ENCODE data around the gene SFXN2. TPM values are rescaled to one million over a fixed set of nuclear protein-coding genes. Genes with fewer than 3 reads are reported as not detected.

Gene SFXN2
- total RNA-seq, 1 experiment from 2014 or later: 10.2 TPM

- Histone ChIP-seq H4K20me1 (ENCODE audit: insufficient read depth, low read depth, low read length) (no peaks in the 10 kb centered on the region), H3K9ac (ENCODE audit: low read length) (no peak overlapping the region), H3K4me1 (ENCODE audit: low read length) (peaks cover 15% of the 10 kb centered on the region), H2AFZ (ENCODE audit: low read length) (peak overlapping the region; percentile 57; the same call in 1 of the 2 replicates), H3K36me3 (ENCODE audit: insufficient read depth, low read length) (peaks cover 3% of the 10 kb centered on the region; the same call in 1 of the 2 replicates), H3K9me2 (replicated peaks; ENCODE audit: insufficient read depth, low read length) (no peaks in the 10 kb centered on the region), H3K4me2 (ENCODE audit: low read depth, low read length, poor library complexity, severe bottlenecking) (peak overlapping the region; percentile 26), H3K9me3 (ENCODE audit: low read length) (no peaks in the 10 kb centered on the region), H3K27me3 (ENCODE audit: low read length) (no peaks in the 10 kb centered on the region), H3K27ac (ENCODE audit: low read length) (no peak overlapping the region), H3K4me3 (ENCODE audit: low read length) (no peak overlapping the region), H3K79me2 (ENCODE audit: low read length) (peaks cover 40% of the 10 kb centered on the region)
- no peak for DNase-seq
Measured at GRCh38 chr10:102743078-102743587, 28.7 kb downstream of the SFXN2 start.

- Histone ChIP-seq H2AFZ (ENCODE audit: low read length) (peak within 1 kb of the TSS; percentile 57; the same call in 1 of the 2 replicates), H3K79me2 (ENCODE audit: low read length) (peaks cover 46% of the 10 kb centered on the region), H3K27ac (ENCODE audit: low read length) (peak within 1 kb of the TSS; percentile 40), H3K9me2 (replicated peaks; ENCODE audit: insufficient read depth, low read length) (no peaks in the 10 kb centered on the region), H3K36me3 (ENCODE audit: insufficient read depth, low read length) (peaks cover 2% of the 10 kb centered on the region; the same call in 1 of the 2 replicates), H3K4me3 (ENCODE audit: low read length) (peak within 1 kb of the TSS; percentile 88), H4K20me1 (ENCODE audit: insufficient read depth, low read depth, low read length) (no peaks in the 10 kb centered on the region), H3K4me1 (ENCODE audit: low read length) (peaks cover 15% of the 10 kb centered on the region), H3K9me3 (ENCODE audit: low read length) (no peaks in the 10 kb centered on the region), H3K27me3 (ENCODE audit: low read length) (no peaks in the 10 kb centered on the region), H3K9ac (ENCODE audit: low read length) (peak within 1 kb of the TSS; percentile 88), H3K4me2 (ENCODE audit: low read depth, low read length, poor library complexity, severe bottlenecking) (peak within 1 kb of the TSS; percentile 73)
- DNase-seq: peak; percentile 99
Measured at GRCh38 chr10:102743588-102744373, 29.3 kb downstream of the SFXN2 start, which contains the start of gene WBP1L. WBP1L (plus strand) TSS chr10:102743948; CDS start chr10:102744054, 106 bp downstream.

- H2AFZ ChIP-seq (ENCODE audit: low read length): no peak overlapping the region
- H3K27me3 ChIP-seq (ENCODE audit: low read length): no peaks in the 10 kb centered on the region
- H3K9me3 ChIP-seq (ENCODE audit: low read length): no peaks in the 10 kb centered on the region
- H3K9me2 ChIP-seq (replicated peaks; ENCODE audit: insufficient read depth, low read length): no peaks in the 10 kb centered on the region
- peak overlapping the region; percentile 73 for H3K4me2 ChIP-seq (ENCODE audit: low read depth, low read length, poor library complexity, severe bottlenecking)
- no peaks in the 10 kb centered on the region for H3K36me3 ChIP-seq (ENCODE audit: insufficient read depth, low read length)
- H3K27ac ChIP-seq (ENCODE audit: low read length): peak overlapping the region; percentile 40
- DNase-seq: peak; percentile 79
- no peaks in the 10 kb centered on the region for H4K20me1 ChIP-seq (ENCODE audit: insufficient read depth, low read depth, low read length)
- H3K9ac ChIP-seq (ENCODE audit: low read length): peak overlapping the region; percentile 88
- H3K4me1 ChIP-seq (ENCODE audit: low read length): peaks cover 15% of the 10 kb centered on the region
- H3K4me3 ChIP-seq (ENCODE audit: low read length): peak overlapping the region; percentile 88
- peaks cover 49% of the 10 kb centered on the region for H3K79me2 ChIP-seq (ENCODE audit: low read length)
Measured at GRCh38 chr10:102744374-102745051, 30.1 kb downstream of the SFXN2 start.

- H3K79me2 ChIP-seq (ENCODE audit: low read length): peaks cover 51% of the 10 kb centered on the region
- H3K9ac ChIP-seq (ENCODE audit: low read length): peak overlapping the region; percentile 88
- H2AFZ ChIP-seq (ENCODE audit: low read length): no peak overlapping the region
- no peak overlapping the region; the same call in 1 of the 2 replicates for H3K27ac ChIP-seq (ENCODE audit: low read length)
- H4K20me1 ChIP-seq (ENCODE audit: insufficient read depth, low read depth, low read length): no peaks in the 10 kb centered on the region
- H3K4me1 ChIP-seq (ENCODE audit: low read length): peaks cover 15% of the 10 kb centered on the region
- H3K9me2 ChIP-seq (replicated peaks; ENCODE audit: insufficient read depth, low read length): no peaks in the 10 kb centered on the region
- H3K9me3 ChIP-seq (ENCODE audit: low read length): no peaks in the 10 kb centered on the region
- no peaks in the 10 kb centered on the region for H3K36me3 ChIP-seq (ENCODE audit: insufficient read depth, low read length)
- no peak for DNase-seq
- no peaks in the 10 kb centered on the region for H3K27me3 ChIP-seq (ENCODE audit: low read length)
- H3K4me2 ChIP-seq (ENCODE audit: low read depth, low read length, poor library complexity, severe bottlenecking): peak overlapping the region; percentile 73
- peak overlapping the region; percentile 88 for H3K4me3 ChIP-seq (ENCODE audit: low read length)
Measured at GRCh38 chr10:102745157-102745556, 30.7 kb downstream of the SFXN2 start.

- no peak overlapping the region for H3K4me2 ChIP-seq (ENCODE audit: low read depth, low read length, poor library complexity, severe bottlenecking)
- H3K9me2 ChIP-seq (replicated peaks; ENCODE audit: insufficient read depth, low read length): no peaks in the 10 kb centered on the region
- H4K20me1 ChIP-seq (ENCODE audit: insufficient read depth, low read depth, low read length): 0 out of 2 replicates have a peak, but pooled peaks cover 5% of the 10 kb centered on the region
- H3K9ac ChIP-seq (ENCODE audit: low read length): no peak overlapping the region
- no peaks in the 10 kb centered on the region for H3K4me1 ChIP-seq (ENCODE audit: low read length)
- no peaks in the 10 kb centered on the region for H3K9me3 ChIP-seq (ENCODE audit: low read length)
- H3K27ac ChIP-seq (ENCODE audit: low read length): no peak overlapping the region
- H2AFZ ChIP-seq (ENCODE audit: low read length): no peak overlapping the region
- H3K27me3 ChIP-seq (ENCODE audit: low read length): no peaks in the 10 kb centered on the region
- no peak for DNase-seq
- H3K4me3 ChIP-seq (ENCODE audit: low read length): no peak overlapping the region
- H3K79me2 ChIP-seq (ENCODE audit: low read length): peaks cover 75% of the 10 kb centered on the region
- H3K36me3 ChIP-seq (ENCODE audit: insufficient read depth, low read length): no peaks in the 10 kb centered on the region
Measured at GRCh38 chr10:102752266-102752930, 38.0 kb downstream of the SFXN2 start.

- Histone ChIP-seq H3K36me3 (ENCODE audit: insufficient read depth, low read length) (no peaks in the 10 kb centered on the region), H3K4me1 (ENCODE audit: low read length) (no peaks in the 10 kb centered on the region), H3K27ac (ENCODE audit: low read length) (no peak overlapping the region), H3K9me2 (replicated peaks; ENCODE audit: insufficient read depth, low read length) (no peaks in the 10 kb centered on the region), H3K27me3 (ENCODE audit: low read length) (no peaks in the 10 kb centered on the region), H3K9me3 (ENCODE audit: low read length) (no peaks in the 10 kb centered on the region), H3K4me2 (ENCODE audit: low read depth, low read length, poor library complexity, severe bottlenecking) (no peak overlapping the region), H3K4me3 (ENCODE audit: low read length) (no peak overlapping the region), H3K9ac (ENCODE audit: low read length) (no peak overlapping the region), H4K20me1 (ENCODE audit: insufficient read depth, low read depth, low read length) (0 out of 2 replicates have a peak, but pooled peaks cover 5% of the 10 kb centered on the region), H3K79me2 (ENCODE audit: low read length) (peaks cover 74% of the 10 kb centered on the region), H2AFZ (ENCODE audit: low read length) (no peak overlapping the region)
- peak; percentile 73 for DNase-seq
Measured at GRCh38 chr10:102752934-102753664, 38.7 kb downstream of the SFXN2 start.

GRCh38 chr10:102753718-102754117 lies 39.3 kb downstream of the SFXN2 start:
- H3K4me2 ChIP-seq (ENCODE audit: low read depth, low read length, poor library complexity, severe bottlenecking): no peak overlapping the region
- no peaks in the 10 kb centered on the region for H3K4me1 ChIP-seq (ENCODE audit: low read length)
- no peak overlapping the region for H2AFZ ChIP-seq (ENCODE audit: low read length)
- H3K27ac ChIP-seq (ENCODE audit: low read length): no peak overlapping the region
- DNase-seq: no peak
- H3K9me3 ChIP-seq (ENCODE audit: low read length): no peaks in the 10 kb centered on the region
- H3K36me3 ChIP-seq (ENCODE audit: insufficient read depth, low read length): no peaks in the 10 kb centered on the region
- peaks cover 74% of the 10 kb centered on the region for H3K79me2 ChIP-seq (ENCODE audit: low read length)
- H3K9me2 ChIP-seq (replicated peaks; ENCODE audit: insufficient read depth, low read length): no peaks in the 10 kb centered on the region
- H3K27me3 ChIP-seq (ENCODE audit: low read length): no peaks in the 10 kb centered on the region
- H3K9ac ChIP-seq (ENCODE audit: low read length): no peak overlapping the region
- 0 out of 2 replicates have a peak, but pooled peaks cover 5% of the 10 kb centered on the region for H4K20me1 ChIP-seq (ENCODE audit: insufficient read depth, low read depth, low read length)
- H3K4me3 ChIP-seq (ENCODE audit: low read length): no peak overlapping the region
